Activated CD8-positive, alpha-beta T cell treated with anti-CD3 and anti-CD28 coated beads, Interleukin-2, amount 10 ng/mL, durations not matched to agents 7 days and 5 days (primary cell): Measurements from ENCODE around the gene ITPR1. TPM values are rescaled to one million over a fixed set of nuclear protein-coding genes. Genes with fewer than 3 reads are reported as not detected.

Experiments used
- ATAC-seq: fragments of 150-1000 bp; cut with Tn5 transposase; one replicate; pipeline ENCODE4 v1.10.0; 2021; ENCODE audit warnings: moderate library complexity
- CTCF ChIA-PET: fragments of 350-600 bp; sonication (Branson Sonifier 250); formaldehyde crosslinking; loops from one replicate; lab custom pipeline; 2021; ENCODE audit warnings: antibody characterized with exemption; lab: Charles Lee
- POLR2A ChIA-PET: fragments of 350-600 bp; sonication (Branson Sonifier 250); formaldehyde crosslinking; loops from one replicate; lab custom pipeline; 2021; ENCODE audit warnings: antibody characterized with exemption; lab: Charles Lee
- DNase-seq: peaks from one replicate; pipeline ENCODE4 v3.0.0-alpha.2; 2020
- H3K27ac Mint-ChIP-seq: one replicate; pipeline ENCODE4 v1.8.0; 2021; ENCODE audit warnings: mild to moderate bottlenecking, mixed read lengths
- H3K27me3 Mint-ChIP-seq: one replicate; pipeline ENCODE4 v1.8.0; 2021; ENCODE audit warnings: low read depth, mixed read lengths
- H3K36me3 Mint-ChIP-seq: one replicate; pipeline ENCODE4 v1.8.0; 2021; ENCODE audit warnings: low read depth, mixed read lengths
- H3K4me1 Mint-ChIP-seq: one replicate; pipeline ENCODE4 v1.8.0; 2021; ENCODE audit warnings: low read depth, mixed read lengths
- H3K4me3 Mint-ChIP-seq: one replicate; pipeline ENCODE4 v1.8.0; 2021; ENCODE audit warnings: mild to moderate bottlenecking, mixed read lengths
- H3K9me3 Mint-ChIP-seq: one replicate; pipeline ENCODE4 v1.8.0; 2022; ENCODE audit warnings: mixed read lengths; ENCODE audit not compliant: insufficient read depth
- total RNA-seq, 2 experiments: library from RNA; stranded (reverse); gene quantifications; one replicate each; pipeline ENCODE4 v1.2.3, GENCODE V29; 2021

ITPR1 gene
- total RNA-seq, 2 experiments from 2014 or later, result 53.8 to 57.3 TPM

- DNase-seq, result no peak
- no peak for ATAC-seq
- peak overlapping the region; percentile 65 for H3K27ac Mint-ChIP-seq
- H3K4me1 Mint-ChIP-seq, result peaks cover 54% of the 10 kb centered on the region
- no peak overlapping the region for H3K4me3 Mint-ChIP-seq
- no peaks in the 10 kb centered on the region for H3K27me3 Mint-ChIP-seq
- POLR2A ChIA-PET, result interaction anchor here (1.1 to 5.1 kb wide), 2 partner anchors 9 to 11 kb away, joined by 3 to 51 read pairs; partner anchors contain the start of gene ITPR1
- H3K9me3 Mint-ChIP-seq, result no peaks in the 10 kb centered on the region
- peaks cover 35% of the 10 kb centered on the region for H3K36me3 Mint-ChIP-seq
- CTCF ChIA-PET, result interaction anchor here (1.5 kb wide), 1 partner anchor 82 kb away, joined by 5 read pairs; no protein-coding TSS in a partner anchor
Observed at GRCh38 chr3:4503050-4503449, 9.9 kb downstream of the ITPR1 start.

GRCh38 chr3:4504340-4505261, 11.5 kb downstream of the ITPR1 start:
- peak overlapping the region; percentile 98 for H3K27ac Mint-ChIP-seq
- no peaks in the 10 kb centered on the region for H3K27me3 Mint-ChIP-seq
- ATAC-seq (peak; percentile 83), DNase-seq (peak; percentile 50)
- ChIA-PET POLR2A (interaction anchor here (0.9 to 5.1 kb wide), 5 partner anchors 8 to 107 kb away, joined by 3 to 51 read pairs (median 6); partner anchors contain the start of genes ITPR1 and SUMF1), CTCF (interaction anchor here (0.7 to 5.4 kb wide), 10 partner anchors 8 to 424 kb away, joined by 3 to 51 read pairs (median 5); partner anchors contain the start of gene ITPR1)
- H3K4me1 Mint-ChIP-seq, result peaks cover 58% of the 10 kb centered on the region
- H3K36me3 Mint-ChIP-seq, result peaks cover 40% of the 10 kb centered on the region
- no peaks in the 10 kb centered on the region for H3K9me3 Mint-ChIP-seq
- peak overlapping the region; percentile 80 for H3K4me3 Mint-ChIP-seq

- no peaks in the 10 kb centered on the region for H3K9me3 Mint-ChIP-seq
- H3K36me3 Mint-ChIP-seq, result peaks cover 36% of the 10 kb centered on the region
- H3K27ac Mint-ChIP-seq, result peak overlapping the region; percentile 98
- H3K4me3 Mint-ChIP-seq, result no peak overlapping the region
- DNase-seq (no peak), ATAC-seq (no peak)
- H3K4me1 Mint-ChIP-seq, result peaks cover 58% of the 10 kb centered on the region
- ChIA-PET CTCF (interaction anchor here (1.0 to 5.4 kb wide), 5 partner anchors 9 to 128 kb away, joined by 4 to 51 read pairs (median 4); no protein-coding TSS in a partner anchor), POLR2A (interaction anchor here (1.9 to 5.1 kb wide), 3 partner anchors 12 to 39 kb away, joined by 6 to 51 read pairs (median 8); partner anchors contain the start of genes ITPR1 and SUMF1)
- H3K27me3 Mint-ChIP-seq, result no peaks in the 10 kb centered on the region
Observed at GRCh38 chr3:4505688-4506558, 12.8 kb downstream of the ITPR1 start.

GRCh38 chr3:4506559-4507023, 13.4 kb downstream of the ITPR1 start:
- H3K27ac Mint-ChIP-seq, result peak overlapping the region; percentile 2

GRCh38 chr3:4507024-4507596, 14.0 kb downstream of the ITPR1 start:
- POLR2A ChIA-PET, result interaction anchor here (3.8 kb wide), 1 partner anchor 14 kb away, joined by 15 read pairs; the partner anchor contains the start of gene ITPR1
- peaks cover 55% of the 10 kb centered on the region for H3K4me1 Mint-ChIP-seq
- H3K36me3 Mint-ChIP-seq, result peaks cover 25% of the 10 kb centered on the region
- CTCF ChIA-PET, result interaction anchor here (1.5 to 5.4 kb wide), 4 partner anchors 11 to 127 kb away, joined by 5 to 51 read pairs (median 13); partner anchors contain the start of gene ITPR1
- DNase-seq (no peak), ATAC-seq (no peak)
- no peaks in the 10 kb centered on the region for H3K9me3 Mint-ChIP-seq
- H3K4me3 Mint-ChIP-seq, result no peak overlapping the region
- no peaks in the 10 kb centered on the region for H3K27me3 Mint-ChIP-seq
- H3K27ac Mint-ChIP-seq, result no peak overlapping the region

More at GRCh38 chr3:4506559-4507023, 13.4 kb downstream of the ITPR1 start:
- H3K4me1 Mint-ChIP-seq, result peaks cover 55% of the 10 kb centered on the region
- no peaks in the 10 kb centered on the region for H3K27me3 Mint-ChIP-seq
- ChIA-PET POLR2A (interaction anchor here (3.8 kb wide), 1 partner anchor 13 kb away, joined by 15 read pairs; the partner anchor contains the start of gene ITPR1), CTCF (interaction anchor here (1.1 to 5.4 kb wide), 4 partner anchors 12 to 127 kb away, joined by 4 to 51 read pairs (median 4); no protein-coding TSS in a partner anchor)
- H3K36me3 Mint-ChIP-seq, result peaks cover 30% of the 10 kb centered on the region
- DNase-seq, result no peak
- no peak overlapping the region for H3K4me3 Mint-ChIP-seq
- ATAC-seq, result no peak
- H3K9me3 Mint-ChIP-seq, result no peaks in the 10 kb centered on the region

GRCh38 chr3:4508048-4508981, 15.2 kb downstream of the ITPR1 start:
- no peaks in the 10 kb centered on the region for H3K27me3 Mint-ChIP-seq
- no peak overlapping the region for H3K4me3 Mint-ChIP-seq
- no peaks in the 10 kb centered on the region for H3K9me3 Mint-ChIP-seq
- POLR2A ChIA-PET, result interaction anchor here (0.6 to 3.8 kb wide), 5 partner anchors 9 to 598 kb away, joined by 3 to 15 read pairs (median 3); partner anchors contain the start of genes ITPR1 and SUMF1
- ATAC-seq (no peak), DNase-seq (no peak)
- no peak overlapping the region for H3K27ac Mint-ChIP-seq
- peaks cover 22% of the 10 kb centered on the region for H3K36me3 Mint-ChIP-seq
- CTCF ChIA-PET, result interaction anchor here (0.9 to 5.4 kb wide), 5 partner anchors 10 to 125 kb away, joined by 4 to 51 read pairs (median 5); partner anchors contain the start of gene ITPR1
- peaks cover 56% of the 10 kb centered on the region for H3K4me1 Mint-ChIP-seq

GRCh38 chr3:4509043-4509442, 15.9 kb downstream of the ITPR1 start:
- H3K9me3 Mint-ChIP-seq, result no peaks in the 10 kb centered on the region
- ChIA-PET CTCF (interaction anchor here (2.3 to 5.4 kb wide), 4 partner anchors 9 to 100 kb away, joined by 5 to 51 read pairs (median 14); partner anchors contain the start of gene ITPR1), POLR2A (interaction anchor here (0.6 to 3.8 kb wide), 3 partner anchors 14 to 597 kb away, joined by 3 to 15 read pairs (median 4); partner anchors contain the start of gene ITPR1)
- H3K27ac Mint-ChIP-seq, result no peak overlapping the region
- peaks cover 24% of the 10 kb centered on the region for H3K36me3 Mint-ChIP-seq
- ATAC-seq (no peak), DNase-seq (no peak)
- no peaks in the 10 kb centered on the region for H3K27me3 Mint-ChIP-seq
- peaks cover 49% of the 10 kb centered on the region for H3K4me1 Mint-ChIP-seq
- H3K4me3 Mint-ChIP-seq, result no peak overlapping the region

- POLR2A ChIA-PET, result interaction anchor here (1.4 to 3.8 kb wide), 2 partner anchors 17 to 18 kb away, joined by 3 to 15 read pairs; partner anchors contain the start of gene ITPR1
- H3K9me3 Mint-ChIP-seq, result no peaks in the 10 kb centered on the region
- peaks cover 39% of the 10 kb centered on the region for H3K4me1 Mint-ChIP-seq
- H3K4me3 Mint-ChIP-seq, result no peak overlapping the region
- DNase-seq (no peak), ATAC-seq (no peak)
- H3K27ac Mint-ChIP-seq, result no peak overlapping the region
- CTCF ChIA-PET, result interaction anchor here (1.1 to 3.9 kb wide), 3 partner anchors 9 to 124 kb away, joined by 3 to 21 read pairs (median 8); partner anchors contain the start of gene ITPR1
- H3K36me3 Mint-ChIP-seq, result peaks cover 24% of the 10 kb centered on the region
- no peaks in the 10 kb centered on the region for H3K27me3 Mint-ChIP-seq
Observed at GRCh38 chr3:4509983-4510755, 17.0 kb downstream of the ITPR1 start.
